CD4-positive, alpha-beta memory T cell (primary cell): ENCODE measurements around the gene DEDD2. TPM values are rescaled to one million over a fixed set of nuclear protein-coding genes. Genes with fewer than 3 reads are reported as not detected.

Source experiments
- CTCF ChIA-PET: fragments of 350-600 bp; sonication (Branson Sonifier 250); formaldehyde crosslinking; loops from one replicate; lab custom pipeline; 2021; ENCODE audit warnings: inconsistent platforms; ENCODE audit not compliant: partially characterized antibody; lab: Charles Lee
- POLR2A ChIA-PET: fragments of 350-600 bp; sonication (Branson Sonifier 250); formaldehyde crosslinking; loops from one replicate; lab custom pipeline; 2021; ENCODE audit not compliant: partially characterized antibody; lab: Charles Lee
- DNase-seq, 5 donors: peaks; one replicate each; pipeline versions ENCODE4 v3.0.0 to v3.0.0-alpha.2; 2020 to 2022; ENCODE audit warnings: mixed read lengths in 1 of 5
- H3K27ac ChIP-seq: one replicate; pipeline ENCODE4 v1.7.0; 2013; ENCODE audit warnings: low read depth, low read length
- H3K27me3 ChIP-seq: 2 replicates; pipeline ENCODE4 v1.7.0; 2013; ENCODE audit warnings: mild to moderate bottlenecking, low read length, moderate library complexity; ENCODE audit not compliant: insufficient read depth
- H3K36me3 ChIP-seq: 2 replicates; pipeline ENCODE4 v1.7.0; 2013; ENCODE audit warnings: mild to moderate bottlenecking, low read length, moderate library complexity; ENCODE audit not compliant: insufficient read depth
- H3K4me1 ChIP-seq: 2 replicates; pipeline ENCODE4 v1.7.0; 2013; ENCODE audit warnings: mild to moderate bottlenecking, low read length, moderate library complexity; ENCODE audit not compliant: insufficient read depth
- H3K4me3 ChIP-seq, 2 donors: one replicate each; pipeline ENCODE4 v1.7.0; 2013; ENCODE audit warnings: low read length in 2 of 2, mild to moderate bottlenecking in 1 of 2
- H3K9me3 ChIP-seq, 2 donors: one replicate each; pipeline ENCODE4 v1.7.0; 2013; ENCODE audit warnings: low read length in 2 of 2, control low read depth in 1 of 2; ENCODE audit not compliant: control insufficient read depth in 1 of 2
- H3K27ac Mint-ChIP-seq, 7 donors: one replicate each; pipeline ENCODE4 v1.8.0; 2020 to 2021; ENCODE audit warnings: mixed read lengths in 7 of 7, mild to moderate bottlenecking in 6 of 7, inconsistent platforms in 3 of 7, moderate library complexity in 3 of 7
- H3K27me3 Mint-ChIP-seq, 2 donors: one replicate each; pipeline ENCODE4 v1.8.0; 2020 to 2021; ENCODE audit warnings: mixed read lengths in 2 of 2
- H3K36me3 Mint-ChIP-seq, 2 donors: one replicate each; pipeline ENCODE4 v1.8.0; 2020 to 2021; ENCODE audit warnings: mixed read lengths in 2 of 2, inconsistent platforms in 1 of 2, mild to moderate bottlenecking in 1 of 2
- H3K4me1 Mint-ChIP-seq, 4 donors: one replicate each; pipeline ENCODE4 v1.8.0; 2020 to 2021; ENCODE audit warnings: mixed read lengths in 4 of 4, mild to moderate bottlenecking in 1 of 4
- H3K4me3 Mint-ChIP-seq, 8 donors: one replicate each; pipeline ENCODE4 v1.8.0; 2020 to 2021; ENCODE audit warnings: mixed read lengths in 8 of 8, mild to moderate bottlenecking in 7 of 8, moderate library complexity in 6 of 8, inconsistent platforms in 3 of 8
- H3K9me3 Mint-ChIP-seq, 8 donors: one replicate each; pipeline ENCODE4 v1.8.0; 2020 to 2021; ENCODE audit warnings: mixed read lengths in 8 of 8, mild to moderate bottlenecking in 5 of 8, inconsistent platforms in 3 of 8, moderate library complexity in 1 of 8
- intact Hi-C: fragments of 100-400 bp; cut with micrococcal nuclease; formaldehyde crosslinking; loops from one replicate; pipeline ENCODE4 v1.15.1; 2023
- polyA plus RNA-seq, 2 donors: library from polyadenylated mRNA; unstranded; fragments of 300-500 nt; fragmentation: Illumina TruSeq; gene quantifications; one replicate each; pipeline ENCODE4 v1.2.3, GENCODE V29; 2021
- total RNA-seq, 2 experiments: library from RNA; stranded (reverse); gene quantifications; one replicate each; pipeline ENCODE4 v1.2.3, GENCODE V29; 2021

The DEDD2 gene
- total and polyA plus RNA-seq, 4 experiments from 2014 or later, result 68.4 to 162 (median 106) TPM

- H3K4me1 ChIP-seq, result peaks cover 3% of the 10 kb centered on the region
- peak overlapping the region in 1 of 8 donors; percentile 41 for H3K4me3 Mint-ChIP-seq
- H3K9me3 ChIP-seq, result no peaks in the 10 kb centered on the region
- H3K36me3 ChIP-seq, result peaks cover 75% of the 10 kb centered on the region
- peak overlapping the region; percentile 21 for H3K27ac ChIP-seq
- H3K27me3 Mint-ChIP-seq, result no peaks in the 10 kb centered on the region
- H3K9me3 Mint-ChIP-seq, result no peaks in the 10 kb centered on the region
- no peak overlapping the region for H3K4me3 ChIP-seq
- H3K4me1 Mint-ChIP-seq, result peaks cover 9 to 12% (median 10%) of the 10 kb centered on the region in 4 donors
- DNase-seq, result peak in 1 of 5 donors; percentile 5
- ChIA-PET CTCF (interaction anchor here (0.8 to 1.5 kb wide), 4 partner anchors 12 to 121 kb away, joined by 3 to 4 read pairs (median 4); partner anchors contain the start of genes GSK3A and POU2F2), POLR2A (interaction anchor here (1.0 to 1.7 kb wide), 4 partner anchors 9 to 65 kb away, joined by 3 to 9 read pairs (median 4); partner anchors contain the start of gene GSK3A)
- peaks cover 37 to 79% of the 10 kb centered on the region in 2 donors for H3K36me3 Mint-ChIP-seq
- H3K27me3 ChIP-seq, result no peaks in the 10 kb centered on the region
- intact Hi-C loops, result no loop called here
- H3K27ac Mint-ChIP-seq, result peak overlapping the region in 5 of 7 donors; percentile 36 to 73 (median 65)
These were observed 12.4 kb upstream of the DEDD2 start for GRCh38 chr19:42229855-42230351.

GRCh38 chr19:42229301-42229854, 11.9 kb upstream of the DEDD2 start:
- Histone ChIP-seq H3K36me3 (peaks cover 76% of the 10 kb centered on the region), H3K4me3 (no peak overlapping the region), H3K4me1 (peaks cover 3% of the 10 kb centered on the region), H3K27ac (peak overlapping the region; percentile 21), H3K27me3 (no peaks in the 10 kb centered on the region), H3K9me3 (no peaks in the 10 kb centered on the region)
- Mint-ChIP-seq H3K4me3 (no peak overlapping the region), H3K27me3 (no peaks in the 10 kb centered on the region), H3K36me3 (peaks cover 40 to 79% of the 10 kb centered on the region in 2 donors), H3K4me1 (peaks cover 9 to 14% (median 11%) of the 10 kb centered on the region in 4 donors), H3K9me3 (no peaks in the 10 kb centered on the region), H3K27ac (peak overlapping the region in 5 of 7 donors; percentile 36 to 73 (median 65))
- CTCF ChIA-PET, result interaction anchor here (0.8 to 1.0 kb wide), 2 partner anchors 97 to 121 kb away, joined by 3 read pairs; partner anchors contain the start of gene POU2F2
- intact Hi-C loops, result no loop called here
- DNase-seq, result peak in 1 of 5 donors; percentile 16
- POLR2A ChIA-PET, result interaction anchor here (1.4 to 1.7 kb wide), 2 partner anchors 10 to 12 kb away, joined by 5 to 9 read pairs; partner anchors contain the start of gene GSK3A

GRCh38 chr19:42228641-42229040, 11.2 kb upstream of the DEDD2 start:
- no peak overlapping the region for H3K4me3 Mint-ChIP-seq
- no peaks in the 10 kb centered on the region for H3K27me3 Mint-ChIP-seq
- Histone ChIP-seq H3K4me3 (no peak overlapping the region), H3K9me3 (no peaks in the 10 kb centered on the region), H3K36me3 (peaks cover 72% of the 10 kb centered on the region), H3K27me3 (no peaks in the 10 kb centered on the region), H3K27ac (no peak overlapping the region), H3K4me1 (peaks cover 3% of the 10 kb centered on the region)
- no peak for DNase-seq
- peaks cover 35 to 77% of the 10 kb centered on the region in 2 donors for H3K36me3 Mint-ChIP-seq
- intact Hi-C loops, result no loop called here
- H3K27ac Mint-ChIP-seq, result peak overlapping the region in 3 of 7 donors; percentile 64 to 76 (median 69)
- H3K4me1 Mint-ChIP-seq, result peaks cover 9 to 14% (median 11%) of the 10 kb centered on the region in 4 donors
- ChIA-PET POLR2A (interaction anchor here (1.0 to 1.1 kb wide), 2 partner anchors 14 to 29 kb away, joined by 3 to 4 read pairs; partner anchors contain the start of gene GSK3A), CTCF (interaction anchor here (1.4 kb wide), 1 partner anchor 28 kb away, joined by 3 read pairs; no protein-coding TSS in a partner anchor)
- no peaks in the 10 kb centered on the region for H3K9me3 Mint-ChIP-seq

GRCh38 chr19:42226886-42227285, 9.4 kb upstream of the DEDD2 start:
- Histone ChIP-seq H3K36me3 (peaks cover 55% of the 10 kb centered on the region), H3K4me3 (no peak overlapping the region), H3K9me3 (no peaks in the 10 kb centered on the region), H3K27ac (no peak overlapping the region), H3K4me1 (peaks cover 3% of the 10 kb centered on the region), H3K27me3 (no peaks in the 10 kb centered on the region)
- Mint-ChIP-seq H3K4me3 (no peak overlapping the region), H3K36me3 (peaks cover 23 to 69% of the 10 kb centered on the region in 2 donors), H3K4me1 (peaks cover 15 to 26% (median 19%) of the 10 kb centered on the region in 4 donors), H3K9me3 (no peaks in the 10 kb centered on the region), H3K27ac (peak overlapping the region in 3 of 7 donors; percentile 42 to 58 (median 55)), H3K27me3 (no peaks in the 10 kb centered on the region)
- POLR2A ChIA-PET, result interaction anchor here (0.6 to 1.8 kb wide), 5 partner anchors 9 to 1941 kb away, joined by 3 to 6 read pairs (median 4); no protein-coding TSS in a partner anchor
- intact Hi-C loops, result no loop called here
- peak in 1 of 5 donors; percentile 11 for DNase-seq
- CTCF ChIA-PET, result interaction anchor here (0.5 to 1.3 kb wide), 3 partner anchors 8 to 118 kb away, joined by 3 to 4 read pairs (median 4); no protein-coding TSS in a partner anchor

GRCh38 chr19:42225718-42226292, 8.3 kb upstream of the DEDD2 start:
- H3K4me3 Mint-ChIP-seq, result no peak overlapping the region
- Histone ChIP-seq H3K27ac (no peak overlapping the region), H3K36me3 (peaks cover 50% of the 10 kb centered on the region), H3K4me1 (peaks cover 8% of the 10 kb centered on the region), H3K27me3 (no peaks in the 10 kb centered on the region), H3K4me3 (no peak overlapping the region), H3K9me3 (no peaks in the 10 kb centered on the region)
- peaks cover 21 to 58% of the 10 kb centered on the region in 2 donors for H3K36me3 Mint-ChIP-seq
- no peaks in the 10 kb centered on the region for H3K27me3 Mint-ChIP-seq
- ChIA-PET CTCF (interaction anchor here (1.2 to 1.3 kb wide), 2 partner anchors 10 to 117 kb away, joined by 4 read pairs; no protein-coding TSS in a partner anchor), POLR2A (interaction anchor here (0.9 to 1.8 kb wide), 5 partner anchors 9 to 117 kb away, joined by 3 to 6 read pairs (median 3); no protein-coding TSS in a partner anchor)
- H3K9me3 Mint-ChIP-seq, result no peaks in the 10 kb centered on the region
- no peak overlapping the region for H3K27ac Mint-ChIP-seq
- intact Hi-C loops, result no loop called here
- DNase-seq, result peak in 1 of 5 donors; percentile 31
- H3K4me1 Mint-ChIP-seq, result peaks cover 16 to 32% (median 22%) of the 10 kb centered on the region in 4 donors

- CTCF ChIA-PET, result no interaction called here
- POLR2A ChIA-PET, result interaction anchor here (0.9 to 1.8 kb wide), 3 partner anchors 11 to 117 kb away, joined by 3 to 6 read pairs (median 3); no protein-coding TSS in a partner anchor
These were observed 7.7 kb upstream of the DEDD2 start for GRCh38 chr19:42224940-42225717.

More at GRCh38 chr19:42224940-42225717, 7.7 kb upstream of the DEDD2 start:
- Histone ChIP-seq H3K9me3 (no peaks in the 10 kb centered on the region), H3K4me1 (peaks cover 12% of the 10 kb centered on the region), H3K27ac (no peak overlapping the region), H3K4me3 (no peak overlapping the region), H3K36me3 (peaks cover 45% of the 10 kb centered on the region), H3K27me3 (no peaks in the 10 kb centered on the region)
- Mint-ChIP-seq H3K36me3 (peaks cover 21 to 57% of the 10 kb centered on the region in 2 donors), H3K27ac (peak overlapping the region in 3 of 7 donors; percentile 2 to 73 (median 46)), H3K27me3 (no peaks in the 10 kb centered on the region), H3K9me3 (no peaks in the 10 kb centered on the region), H3K4me3 (no peak overlapping the region), H3K4me1 (peaks cover 20 to 39% (median 27%) of the 10 kb centered on the region in 4 donors)
- intact Hi-C loops, result no loop called here
- peak in 1 of 5 donors; percentile 21 for DNase-seq
